IMR-90 (cell line): ENCODE results near the gene SRSF4. TPM values are rescaled to one million over a fixed set of nuclear protein-coding genes. Genes with fewer than 3 reads are reported as not detected.
"Not testable (repeated sequence)": the region's sequence is repeated elsewhere in the genome, so short reads cannot be mapped to it uniquely, and the experiment has no call there.

Experiments
- ATAC-seq: fragments of 200-7000 bp; cut with Tn5 transposase; 2 replicates; pipeline ENCODE4 v1.9.1; 2020; ENCODE audit warnings: low read depth, mild to moderate bottlenecking, moderate library complexity
- BruUV-seq: library from RNA; stranded (reverse); fragments of 400-500 nt; replicated peaks from 2 replicates; lab custom pipeline; 2021; lab: Mats Ljungman, UMichigan
- CTCF ChIA-PET: fragments of 300-600 bp; formaldehyde crosslinking; extraction: SDS; loops from one replicate; lab custom pipeline; 2021; ENCODE audit warnings: antibody characterized with exemption; lab: Yijun Ruan, JAX
- POLR2A ChIA-PET: fragments of 300-600 bp; sonication (Branson Sonifier 250); formaldehyde crosslinking; loops from one replicate; lab custom pipeline; 2022; ENCODE audit warnings: antibody characterized with exemption; ENCODE audit not compliant: unreplicated experiment; lab: Charles Lee
- DNase-seq: peaks from one replicate; pipeline ENCODE4 v3.0.0; 2013
- H2AFZ ChIP-seq: replicated peaks from 2 replicates; pipeline ENCODE3; 2013; ENCODE audit warnings: low read length, mild to moderate bottlenecking; ENCODE audit not compliant: poor library complexity
- H2AK5ac ChIP-seq: 2 replicates; pipeline ENCODE4 v1.6.1; 2013; ENCODE audit warnings: low read depth, low read length, inconsistent platforms
- H2AK9ac ChIP-seq: replicated peaks from 2 replicates; pipeline ENCODE3; 2013; ENCODE audit warnings: mild to moderate bottlenecking, low read depth, low read length, moderate library complexity; ENCODE audit not compliant: poor library complexity
- H2BK120ac ChIP-seq: 2 replicates; pipeline ENCODE4 v1.6.1; 2013; ENCODE audit warnings: low read depth, low read length, inconsistent platforms
- H2BK15ac ChIP-seq: 3 replicates; pipeline ENCODE4 v1.6.1; 2013; ENCODE audit warnings: low read depth, low read length, inconsistent platforms
- H2BK20ac ChIP-seq: 2 replicates; pipeline ENCODE4 v1.6.1; 2013; ENCODE audit warnings: low read depth, mild to moderate bottlenecking, inconsistent platforms, low read length, moderate library complexity
- H2BK5ac ChIP-seq: 2 replicates; pipeline ENCODE4 v1.6.1; 2013; ENCODE audit warnings: mild to moderate bottlenecking, low read depth, low read length, inconsistent platforms; ENCODE audit not compliant: poor library complexity, severe bottlenecking
- H3K14ac ChIP-seq: replicated peaks from 2 replicates; pipeline ENCODE4 v1.6.1; 2013; ENCODE audit warnings: low read depth, low read length, inconsistent platforms
- H3K18ac ChIP-seq: 2 replicates; pipeline ENCODE4 v1.6.1; 2013; ENCODE audit warnings: low read depth, low read length, control low read depth
- H3K23ac ChIP-seq: 2 replicates; pipeline ENCODE4 v1.6.1; 2013; ENCODE audit warnings: low read depth, low read length, inconsistent platforms
- H3K27ac ChIP-seq: 2 replicates; pipeline ENCODE4 v1.5.1; 2013; ENCODE audit warnings: mild to moderate bottlenecking, control low read depth, low read length; ENCODE audit not compliant: insufficient read depth
- H3K27me3 ChIP-seq: 2 replicates; pipeline ENCODE4 v1.6.1; 2013; ENCODE audit warnings: low read length; ENCODE audit not compliant: control insufficient read depth, insufficient read depth
- H3K36me3 ChIP-seq: 2 replicates; pipeline ENCODE4 v1.6.1; 2013; ENCODE audit warnings: low read length, mixed read lengths; ENCODE audit not compliant: control insufficient read depth, insufficient read depth
- H3K4ac ChIP-seq: 2 replicates; pipeline ENCODE4 v1.6.1; 2013; ENCODE audit warnings: low read depth, low read length, inconsistent platforms
- H3K4me1 ChIP-seq: 2 replicates; pipeline ENCODE4 v1.6.1; 2013; ENCODE audit warnings: low read length, mixed read lengths; ENCODE audit not compliant: control insufficient read depth, insufficient read depth
- H3K4me2 ChIP-seq: 2 replicates; pipeline ENCODE4 v1.6.1; 2013; ENCODE audit warnings: low read depth, mild to moderate bottlenecking, control low read depth, low read length, moderate library complexity
- H3K4me3 ChIP-seq: 2 replicates; pipeline ENCODE4 v1.5.1; 2013; ENCODE audit warnings: low read depth, mild to moderate bottlenecking, control low read depth, low read length, moderate library complexity; ENCODE audit not compliant: insufficient read depth
- H3K56ac ChIP-seq: 2 replicates; pipeline ENCODE4 v1.6.1; 2013; ENCODE audit warnings: low read length, inconsistent platforms; ENCODE audit not compliant: insufficient read depth; ENCODE audit errors: extremely low read depth
- H3K79me1 ChIP-seq, 2 experiments: 2 replicates each; pipeline ENCODE4 v1.6.1; 2013; ENCODE audit warnings: low read length in 2 of 2, inconsistent platforms in 1 of 2, low read depth in 1 of 2
- H3K9ac ChIP-seq: 2 replicates; pipeline ENCODE4 v1.6.1; 2013; ENCODE audit warnings: low read depth, low read length, control low read depth
- H3K9me1 ChIP-seq: 2 replicates; pipeline ENCODE4 v1.6.1; 2013; ENCODE audit warnings: low read length, inconsistent platforms; ENCODE audit not compliant: insufficient read depth
- H3K9me3 ChIP-seq: 2 replicates; pipeline ENCODE4 v1.6.1; 2013; ENCODE audit warnings: low read length; ENCODE audit not compliant: control insufficient read depth, insufficient read depth
- H4K20me1 ChIP-seq: 2 replicates; pipeline ENCODE4 v1.6.1; 2013; ENCODE audit warnings: low read length, inconsistent platforms; ENCODE audit not compliant: insufficient read depth
- H4K5ac ChIP-seq: 2 replicates; pipeline ENCODE4 v1.6.1; 2013; ENCODE audit warnings: mild to moderate bottlenecking, low read depth, low read length, control low read depth
- H4K8ac ChIP-seq, 2 experiments: 2 replicates each; pipeline ENCODE4 v1.6.1; 2013; ENCODE audit warnings: low read depth in 2 of 2, low read length in 2 of 2, control low read depth in 1 of 2, inconsistent platforms in 1 of 2
- H4K91ac ChIP-seq: 2 replicates; pipeline ENCODE4 v1.6.1; 2013; ENCODE audit warnings: low read depth, low read length, inconsistent platforms; ENCODE audit not compliant: insufficient read depth
- CEBPB ChIP-seq: IDR thresholded peaks from 2 replicates; pipeline ENCODE4 v1.6.1; 2012; ENCODE audit warnings: low read depth, low read length, improper control_type of control experiment
- WGBS, 2 experiments: methylation state at CpG; one replicate each; pipeline versions ENCODE4 v1.1.5 to v1.1.7; 2013; ENCODE audit warnings: missing lambda C conversion rate in 2 of 2; ENCODE audit not compliant: insufficient read length in 1 of 2; ENCODE audit errors: extremely low coverage in 2 of 2; 5-methylcytosine and 5-hydroxymethylcytosine counted together
- dilution Hi-C: fragments of 300-500 bp; cut with HindIII; formaldehyde crosslinking; loops from one replicate; pipeline ENCODE4 v1.14.3; 2018; ENCODE audit warnings: low sequenced_read_pairs; ENCODE audit not compliant: unreplicated experiment
- in situ Hi-C: fragments of 300-500 bp; cut with MboI; formaldehyde crosslinking; loops from 3 replicates; pipeline ENCODE4 v1.14.3; 2019; ENCODE audit warnings: low sequenced_read_pairs, inconsistent platforms, mixed read lengths
- intact Hi-C: fragments of 100-400 bp; cut with micrococcal nuclease; formaldehyde crosslinking; loops from 2 replicates; pipeline ENCODE4 v1.10.0; 2022
- polyA plus RNA-seq, 3 experiments: library from polyadenylated mRNA; depleted of rRNA; stranded (reverse); fragments of >200 nt; gene quantifications; 2 replicates each; pipeline ENCODE4 v1.2.3, GENCODE V29; 2012; ENCODE audit warnings: low replicate concordance in 1 of 3
- total RNA-seq: library from RNA; depleted of rRNA; stranded (reverse); fragments of >200 nt; gene quantifications from 2 replicates; pipeline ENCODE4 v1.2.3, GENCODE V29; 2012

Gene SRSF4
- total and polyA plus RNA-seq, 2 of the 4 experiments (the other 2 are of a cell fraction), result 20.8 to 48.5 TPM

DNA sequence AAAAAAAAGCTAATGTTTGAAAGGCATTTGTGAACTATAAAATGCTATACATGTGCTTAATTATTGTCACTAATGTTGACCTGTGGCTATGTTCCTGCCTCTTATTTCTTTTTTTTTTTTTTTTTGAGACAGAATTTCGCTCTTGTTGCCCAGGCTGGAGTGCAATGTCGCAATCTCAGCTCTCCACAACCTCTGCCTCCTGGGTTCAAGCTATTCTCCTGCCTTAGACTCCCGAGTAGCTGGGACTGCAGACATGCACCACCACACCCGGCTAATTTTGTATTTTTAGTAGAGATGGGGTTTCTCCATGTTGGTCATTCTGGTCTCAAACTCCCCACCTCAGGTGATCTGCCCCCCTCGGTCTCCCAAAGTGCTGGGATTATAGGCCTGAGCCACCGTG, 73.7 kb downstream of the SRSF4 start:
- DNase-seq, H3K23ac ChIP-seq, H3K4me1 ChIP-seq, POLR2A ChIA-PET, H2AK5ac ChIP-seq, H3K27me3 ChIP-seq, intact Hi-C loops, BruUV-seq, H2BK5ac ChIP-seq, H3K9me1 ChIP-seq, H3K4ac ChIP-seq, H2BK120ac ChIP-seq, H3K79me1 ChIP-seq, dilution Hi-C loops, H3K56ac ChIP-seq, H2AK9ac ChIP-seq, H3K27ac ChIP-seq, ATAC-seq, H4K20me1 ChIP-seq, H4K5ac ChIP-seq, H2BK15ac ChIP-seq, H3K9me3 ChIP-seq, H3K4me2 ChIP-seq, H3K14ac ChIP-seq, H3K18ac ChIP-seq, H2BK20ac ChIP-seq, H3K9ac ChIP-seq, H3K4me3 ChIP-seq, in situ Hi-C loops, H4K8ac ChIP-seq, H3K36me3 ChIP-seq, H2AFZ ChIP-seq, H4K91ac ChIP-seq: not testable (repeated sequence)
- TF ChIP-seq CEBPB, result peak; percentile 14; the same call in 1 of the 2 replicates
- CTCF ChIA-PET, result interaction anchor here (0.6 kb wide), 1 partner anchor 60 kb away, joined by 3 read pairs; no protein-coding TSS in a partner anchor
- no CpG with 5 or more reads among the region's 6 CpGs for WGBS, 2 experiments
